ENCODE data around the gene HOXC10.
A peak's percentile ranks its signal among the peaks of the same experiment; 100 is the strongest.

Gene HOXC10

GRCh38 chr12:53976823-53977595 lies 7.9 kb upstream of the HOXC10 start:
- CTCF ChIA-PET: interaction anchor here (0.8 to 1.4 kb wide), 7 partner anchors 8 to 402 kb away, joined by 3 to 8 read pairs (median 4); partner anchors contain the start of genes HOXC10, HOXC13 and HOXC9
- POLR2A ChIA-PET: interaction anchor here (0.7 to 2.5 kb wide), 12 partner anchors 9 to 303 kb away, joined by 3 to 12 read pairs (median 4); partner anchors contain the start of genes CBX5, HNRNPA1, HOXC12 and HOXC4
- TF ChIP-seq SUZ12 (IDR thresholded peaks at IDR 0.05) (no peak), HDGF (IDR thresholded peaks at IDR 0.05; ENCODE audit: borderline replicate concordance) (no peak), NFRKB (IDR thresholded peaks at IDR 0.05) (no peak), FOXK2 (IDR thresholded peaks at IDR 0.05) (no peak), L3MBTL2 (conservative IDR thresholded peaks at IDR 0.05) (no peak), FOXA1 (IDR thresholded peaks at IDR 0.05) (no peak), TARDBP (IDR thresholded peaks at IDR 0.05) (no peak), CTBP1 (IDR thresholded peaks at IDR 0.05; ENCODE audit: borderline replicate concordance) (no peak), ELF4 (IDR thresholded peaks at IDR 0.05) (no peak)
- no peak for DNase-seq (ENCODE audit: extremely low spot score)

DNA sequence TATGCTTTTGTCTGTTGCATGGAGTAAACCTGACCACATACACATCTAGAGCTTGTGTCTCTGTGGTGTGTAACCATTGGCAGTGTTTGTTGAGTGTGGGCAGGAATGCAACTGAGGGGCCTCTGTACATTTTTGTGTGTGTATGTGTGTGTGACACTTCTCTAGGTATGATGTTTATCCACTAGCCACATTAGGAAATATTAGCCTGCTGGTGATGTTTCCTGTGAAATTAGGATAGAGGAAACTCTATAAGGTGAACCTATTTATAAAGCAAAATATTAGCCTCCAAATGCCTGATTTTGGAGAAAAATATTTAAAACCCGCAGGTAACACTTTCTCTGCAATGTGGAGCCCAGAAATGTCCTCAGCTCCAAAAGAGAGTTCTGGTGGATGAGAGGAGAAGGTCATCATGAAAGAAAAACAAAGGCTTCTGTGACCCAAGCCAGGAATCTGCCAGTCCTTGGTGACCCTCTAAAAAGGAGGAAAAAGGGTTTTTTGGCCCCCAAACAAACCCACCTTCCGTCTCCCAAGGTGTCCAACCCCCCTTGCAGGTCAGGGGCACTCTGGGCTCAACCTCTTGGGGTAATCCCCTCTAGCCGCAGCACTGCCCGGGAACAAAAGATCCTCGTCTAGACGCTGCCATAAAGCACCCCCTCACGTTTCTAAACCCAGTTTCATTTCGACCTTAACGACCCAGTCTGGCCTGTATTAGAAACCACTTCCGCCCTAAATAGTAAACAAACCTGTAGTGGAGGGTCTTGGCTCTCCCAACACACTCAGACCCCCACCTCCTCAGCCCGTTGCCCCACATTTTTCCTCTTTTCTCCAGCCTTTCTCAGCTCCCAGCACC lies 7.1 kb upstream of the HOXC10 start:
- CTCF ChIA-PET: no interaction called here
- DNase-seq (ENCODE audit: extremely low spot score): no peak
- TF ChIP-seq ELF4 (IDR thresholded peaks at IDR 0.05): no peak
- TF ChIP-seq FOXM1 (IDR thresholded peaks at IDR 0.05; ENCODE audit: borderline replicate concordance): no peak
- no peak for TF ChIP-seq CTBP1 (IDR thresholded peaks at IDR 0.05; ENCODE audit: borderline replicate concordance)
- TF ChIP-seq SP1 (IDR thresholded peaks at IDR 0.05): no peak
- TF ChIP-seq ARNT (IDR thresholded peaks at IDR 0.05): no peak
- no peak for TF ChIP-seq LEF1 (IDR thresholded peaks at IDR 0.05; ENCODE audit: borderline replicate concordance)
- TF ChIP-seq HDGF (IDR thresholded peaks at IDR 0.05; ENCODE audit: borderline replicate concordance): no peak
- TF ChIP-seq ZNF384 (IDR thresholded peaks at IDR 0.05): no peak
- TF ChIP-seq PKNOX1 (IDR thresholded peaks at IDR 0.05): no peak
- TF ChIP-seq L3MBTL2 (conservative IDR thresholded peaks at IDR 0.05): no peak
- no peak for TF ChIP-seq BHLHE40 (IDR thresholded peaks at IDR 0.05; ENCODE audit: borderline replicate concordance)
- POLR2A ChIA-PET: interaction anchor here (1.0 to 2.5 kb wide), 7 partner anchors 10 to 302 kb away, joined by 3 to 12 read pairs (median 8); partner anchors contain the start of genes CBX5, HNRNPA1 and HOXC13

DNA sequence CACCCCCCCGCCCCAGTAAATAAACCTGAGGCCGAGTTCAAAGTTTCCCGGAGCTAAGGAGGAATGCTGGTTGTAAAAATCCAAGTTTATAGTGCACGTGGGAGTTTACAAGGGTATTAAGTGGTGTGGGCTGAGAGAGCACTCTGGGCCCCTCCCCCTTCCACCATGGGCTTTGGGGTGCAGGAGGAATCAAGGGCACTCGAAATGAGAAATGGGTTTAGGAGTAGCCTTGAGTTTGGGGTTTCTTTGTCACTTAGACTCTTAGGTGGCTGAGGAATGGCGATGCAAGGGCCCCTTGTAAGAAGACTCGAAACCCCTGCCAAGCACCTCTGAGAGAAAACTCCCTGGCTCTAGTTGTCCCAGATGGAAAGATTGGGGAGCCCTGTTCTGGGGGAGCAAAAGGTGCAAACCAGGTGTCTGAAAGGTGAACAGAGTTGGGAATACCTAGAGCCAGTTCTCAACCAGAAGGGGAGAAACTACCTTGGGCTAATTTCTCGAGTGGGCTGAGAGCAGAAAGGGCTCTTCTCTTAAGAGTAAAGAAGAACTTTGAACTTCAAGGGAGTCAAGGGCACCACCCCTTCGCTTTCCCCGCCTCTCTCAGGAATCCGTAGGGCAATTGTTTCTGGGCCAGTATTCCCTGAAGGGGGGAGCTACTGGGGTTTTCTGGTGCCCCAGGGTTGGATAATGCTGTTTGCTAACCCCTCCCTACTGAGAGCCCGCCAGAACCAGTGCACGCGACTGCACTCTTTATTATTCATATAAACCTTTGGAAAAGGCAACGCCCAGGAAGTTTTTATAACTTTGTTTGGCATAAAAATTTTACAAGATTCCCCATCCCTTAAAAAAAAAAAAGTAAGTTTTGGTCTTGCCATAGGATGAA lies 6.2 kb upstream of the HOXC10 start:
- CTCF ChIA-PET: interaction anchor here (0.5 to 1.5 kb wide), 4 partner anchors 14 to 343 kb away, joined by 3 to 4 read pairs (median 3); no protein-coding TSS in a partner anchor
- POLR2A ChIA-PET: interaction anchor here (1.1 to 2.5 kb wide), 6 partner anchors 11 to 39 kb away, joined by 3 to 12 read pairs (median 8); partner anchors contain the start of genes HOXC13 and HOXC9
- no peak for TF ChIP-seq SUZ12 (IDR thresholded peaks at IDR 0.05)
- no peak for TF ChIP-seq LEF1 (IDR thresholded peaks at IDR 0.05; ENCODE audit: borderline replicate concordance)
- no peak for TF ChIP-seq PKNOX1 (IDR thresholded peaks at IDR 0.05)
- no peak for TF ChIP-seq FOXM1 (IDR thresholded peaks at IDR 0.05; ENCODE audit: borderline replicate concordance)
- TF ChIP-seq ARNT (IDR thresholded peaks at IDR 0.05): no peak
- no peak for TF ChIP-seq FOXK2 (IDR thresholded peaks at IDR 0.05)
- no peak; the same call in 1 of the 2 replicates for TF ChIP-seq CTBP1 (IDR thresholded peaks at IDR 0.05; ENCODE audit: borderline replicate concordance)
- TF ChIP-seq ELF4 (IDR thresholded peaks at IDR 0.05): no peak
- TF ChIP-seq BHLHE40 (IDR thresholded peaks at IDR 0.05; ENCODE audit: borderline replicate concordance): no peak
- TF ChIP-seq L3MBTL2 (conservative IDR thresholded peaks at IDR 0.05): no peak; the same call in 1 of the 2 replicates
- TF ChIP-seq NFRKB (IDR thresholded peaks at IDR 0.05): no peak
- TF ChIP-seq TARDBP (IDR thresholded peaks at IDR 0.05): no peak
- TF ChIP-seq FOXA1 (IDR thresholded peaks at IDR 0.05): no peak
- TF ChIP-seq ZNF384 (IDR thresholded peaks at IDR 0.05): no peak
- TF ChIP-seq HDGF (IDR thresholded peaks at IDR 0.05; ENCODE audit: borderline replicate concordance): no peak
- TF ChIP-seq SP1 (IDR thresholded peaks at IDR 0.05): no peak

GRCh38 chr12:53980104-53980801 lies 4.7 kb upstream of the HOXC10 start:
- ChIA-PET CTCF (interaction anchor here (0.7 to 1.5 kb wide), 2 partner anchors 27 to 234 kb away, joined by 3 to 4 read pairs; no protein-coding TSS in a partner anchor), POLR2A (interaction anchor here (0.6 to 1.9 kb wide), 3 partner anchors 20 to 208 kb away, joined by 3 to 7 read pairs (median 3); partner anchors contain the start of gene HOXC9)
- TF ChIP-seq PKNOX1 (IDR thresholded peaks at IDR 0.05) (peak; percentile 87; the same call in 1 of the 2 replicates), SUZ12 (IDR thresholded peaks at IDR 0.05) (no peak)
- no peak for DNase-seq (ENCODE audit: extremely low spot score)

More for the DNA sequence above, 6.2 kb upstream of the HOXC10 start:
- DNase-seq (ENCODE audit: extremely low spot score): no peak

All from HEK293T (cell line).